Smooth muscle cell (in vitro differentiated cells): ENCODE data around the gene VEGFA. TPM values are rescaled to one million over a fixed set of nuclear protein-coding genes. Genes with fewer than 3 reads are reported as not detected.

Experiments
- DNase-seq: peaks from one replicate; lab custom pipeline; 2025; ENCODE audit not compliant: unreplicated experiment; lab: John Stamatoyannopoulos, UW
- H2AFZ ChIP-seq: fragments of 200-600 bp; sonication (generic); 2 replicates; pipeline ENCODE4 v1.6.0; 2016; ENCODE audit warnings: antibody characterized with exemption, low read depth, mild to moderate bottlenecking
- H3F3A ChIP-seq: fragments of 200-600 bp; sonication (generic); 2 replicates; pipeline ENCODE4 v1.6.0; 2017; ENCODE audit warnings: antibody characterized with exemption, low read depth
- H3K27ac ChIP-seq: fragments of 200-600 bp; sonication (generic); 2 replicates; pipeline ENCODE4 v1.5.1; 2016; ENCODE audit warnings: low read depth, mild to moderate bottlenecking
- H3K27me3 ChIP-seq: fragments of 200-600 bp; sonication (generic); 2 replicates; pipeline ENCODE4 v1.6.1; 2016; ENCODE audit warnings: low read depth, mild to moderate bottlenecking
- H3K36me3 ChIP-seq: fragments of 200-600 bp; sonication (generic); 2 replicates; pipeline ENCODE4 v1.5.1; 2016; ENCODE audit warnings: low read depth
- H3K4me1 ChIP-seq: fragments of 200-600 bp; sonication (generic); 2 replicates; pipeline ENCODE4 v1.5.1; 2016; ENCODE audit warnings: low read depth
- H3K4me2 ChIP-seq: fragments of 200-600 bp; sonication (generic); 2 replicates; pipeline ENCODE4 v1.6.0; 2016; ENCODE audit warnings: mild to moderate bottlenecking
- H3K4me3 ChIP-seq: fragments of 200-600 bp; sonication (generic); 2 replicates; pipeline ENCODE4 v1.5.1; 2016; ENCODE audit warnings: mild to moderate bottlenecking
- H3K79me2 ChIP-seq: fragments of 200-600 bp; sonication (generic); 2 replicates; pipeline ENCODE4 v1.6.0; 2016; ENCODE audit warnings: low read depth, mild to moderate bottlenecking
- H3K9ac ChIP-seq: fragments of 200-600 bp; sonication (generic); 2 replicates; pipeline ENCODE4 v1.6.0; 2016; ENCODE audit warnings: low read depth
- H3K9me3 ChIP-seq: fragments of 200-600 bp; sonication (generic); replicated peaks from 2 replicates; pipeline ENCODE4 v1.5.1; 2016; ENCODE audit warnings: low read depth
- H4K20me1 ChIP-seq: fragments of 200-600 bp; sonication (generic); 2 replicates; pipeline ENCODE4 v1.6.0; 2016; ENCODE audit warnings: low read depth
- WGBS: methylation state at CpG from one replicate; pipeline ENCODE4 v1.1.7; 2016; ENCODE audit warnings: low lambda C conversion rate; 5-methylcytosine and 5-hydroxymethylcytosine counted together
- polyA plus RNA-seq: library from polyadenylated mRNA; unstranded; fragments of >200 nt; fragmentation: Nextera tagmentation; extraction: Ambion mirVana; gene quantifications from 2 replicates; pipeline ENCODE4 v1.2.1, GENCODE V29; 2016
- total RNA-seq: library from RNA; depleted of rRNA; stranded (reverse); fragments of >200 nt; gene quantifications from 2 replicates; pipeline ENCODE4 v1.2.3, GENCODE V29; 2014
- TF ChIP-seq, protein P1 (sequence below): fragments of 200-600 bp; sonication (generic); IDR thresholded peaks from 2 replicates; pipeline ENCODE4 v1.5.1; 2017; ENCODE audit warnings: borderline replicate concordance, mild to moderate bottlenecking, antibody characterized with exemption; ENCODE audit not compliant: insufficient read depth, poor library complexity, severe bottlenecking

VEGFA gene
- total and polyA plus RNA-seq, 2 experiments from 2014 or later: 116 to 136 TPM

GRCh38 chr6:43737272-43738081 lies 32.5 kb upstream of the VEGFA start:
- DNase-seq: no peak
- Histone ChIP-seq H4K20me1 (no peaks in the 10 kb centered on the region), H3K36me3 (no peaks in the 10 kb centered on the region), H3K27ac (no peak overlapping the region), H3K79me2 (no peaks in the 10 kb centered on the region), H3K4me3 (no peak overlapping the region), H3K9me3 (no peaks in the 10 kb centered on the region), H3K27me3 (no peaks in the 10 kb centered on the region), H3K4me2 (no peak overlapping the region), H2AFZ (no peak overlapping the region), H3F3A (peaks cover 11% of the 10 kb centered on the region), H3K9ac (no peak overlapping the region), H3K4me1 (peaks cover 23% of the 10 kb centered on the region)
- TF ChIP-seq, protein P1, sequence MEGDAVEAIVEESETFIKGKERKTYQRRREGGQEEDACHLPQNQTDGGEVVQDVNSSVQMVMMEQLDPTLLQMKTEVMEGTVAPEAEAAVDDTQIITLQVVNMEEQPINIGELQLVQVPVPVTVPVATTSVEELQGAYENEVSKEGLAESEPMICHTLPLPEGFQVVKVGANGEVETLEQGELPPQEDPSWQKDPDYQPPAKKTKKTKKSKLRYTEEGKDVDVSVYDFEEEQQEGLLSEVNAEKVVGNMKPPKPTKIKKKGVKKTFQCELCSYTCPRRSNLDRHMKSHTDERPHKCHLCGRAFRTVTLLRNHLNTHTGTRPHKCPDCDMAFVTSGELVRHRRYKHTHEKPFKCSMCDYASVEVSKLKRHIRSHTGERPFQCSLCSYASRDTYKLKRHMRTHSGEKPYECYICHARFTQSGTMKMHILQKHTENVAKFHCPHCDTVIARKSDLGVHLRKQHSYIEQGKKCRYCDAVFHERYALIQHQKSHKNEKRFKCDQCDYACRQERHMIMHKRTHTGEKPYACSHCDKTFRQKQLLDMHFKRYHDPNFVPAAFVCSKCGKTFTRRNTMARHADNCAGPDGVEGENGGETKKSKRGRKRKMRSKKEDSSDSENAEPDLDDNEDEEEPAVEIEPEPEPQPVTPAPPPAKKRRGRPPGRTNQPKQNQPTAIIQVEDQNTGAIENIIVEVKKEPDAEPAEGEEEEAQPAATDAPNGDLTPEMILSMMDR: no peak
- 66% methylated on average over 15 of the region's 15 CpGs for WGBS

- Histone ChIP-seq H3K27ac (no peak overlapping the region), H3K4me2 (no peak overlapping the region), H3K9ac (no peak overlapping the region), H2AFZ (no peak overlapping the region), H4K20me1 (no peaks in the 10 kb centered on the region), H3K36me3 (no peaks in the 10 kb centered on the region), H3K9me3 (no peaks in the 10 kb centered on the region), H3K79me2 (no peaks in the 10 kb centered on the region), H3K4me1 (peaks cover 23% of the 10 kb centered on the region), H3K27me3 (no peaks in the 10 kb centered on the region), H3F3A (peaks cover 11% of the 10 kb centered on the region), H3K4me3 (no peak overlapping the region)
- TF ChIP-seq, protein P1: no peak
- WGBS: 83% methylated on average over 3 of the region's 3 CpGs
- DNase-seq: no peak
These were observed 31.7 kb upstream of the VEGFA start for GRCh38 chr6:43738267-43738676.

DNA sequence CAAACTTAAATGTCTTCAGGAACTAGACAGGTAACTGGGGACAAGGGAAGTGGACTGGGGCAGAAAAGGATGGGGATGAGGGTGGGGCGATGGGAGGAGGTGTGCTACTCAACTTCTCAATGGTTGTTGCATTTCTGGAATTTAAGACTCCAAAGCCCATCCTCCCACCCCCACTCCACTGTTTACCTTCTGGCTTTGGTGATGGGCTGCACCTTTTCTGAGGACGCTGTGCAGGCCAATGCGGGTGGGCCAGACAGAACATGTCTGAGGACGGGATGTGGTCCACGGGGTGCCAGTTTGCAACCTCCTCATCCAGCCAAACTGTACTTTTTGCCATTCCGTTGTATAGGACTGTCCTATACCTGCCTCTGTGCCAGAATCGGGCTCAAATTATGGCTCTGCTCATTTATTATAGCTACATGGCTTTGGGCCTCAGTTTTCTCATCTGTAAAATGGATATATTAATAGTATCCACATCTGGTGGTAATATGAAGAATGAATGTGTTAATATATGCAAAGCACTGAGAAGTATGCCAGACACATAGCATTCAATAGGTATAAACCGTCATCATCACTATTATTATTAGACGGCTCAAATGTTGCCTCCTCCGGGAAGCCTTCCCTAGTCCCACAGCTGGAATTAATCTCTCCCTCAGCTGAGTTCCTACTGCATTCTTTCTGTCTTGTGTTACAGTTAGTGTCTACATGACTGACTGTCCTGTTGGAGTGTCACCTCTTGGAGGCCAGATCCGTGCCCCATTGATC lies 31.0 kb upstream of the VEGFA start:
- Histone ChIP-seq H3K9me3 (no peaks in the 10 kb centered on the region), H3K9ac (no peak overlapping the region), H3K36me3 (no peaks in the 10 kb centered on the region), H3K27ac (no peak overlapping the region), H4K20me1 (no peaks in the 10 kb centered on the region), H3K27me3 (no peaks in the 10 kb centered on the region), H3K79me2 (no peaks in the 10 kb centered on the region), H3K4me1 (peaks cover 23% of the 10 kb centered on the region), H3K4me3 (no peak overlapping the region), H3F3A (peaks cover 11% of the 10 kb centered on the region), H2AFZ (no peak overlapping the region), H3K4me2 (no peak overlapping the region)
- no peak for DNase-seq
- WGBS: 89% methylated on average over 11 of the region's 11 CpGs
- TF ChIP-seq, protein P1: no peak
